VCaP (cell line): ENCODE data around the gene FBXO42.
A peak's percentile ranks its signal among the peaks of the same experiment; 100 is the strongest.

ENCODE experiments used
- H3K27ac ChIP-seq: fragments of 450-650 bp; 2 replicates; pipeline ENCODE4 v1.5.1; 2017
- CTCF ChIP-seq: fragments of 450-650 bp; conservative IDR thresholded peaks from 2 replicates; pipeline ENCODE4 v1.5.1; 2017; ENCODE audit warnings: mild to moderate bottlenecking, moderate library complexity

Gene FBXO42

DNA sequence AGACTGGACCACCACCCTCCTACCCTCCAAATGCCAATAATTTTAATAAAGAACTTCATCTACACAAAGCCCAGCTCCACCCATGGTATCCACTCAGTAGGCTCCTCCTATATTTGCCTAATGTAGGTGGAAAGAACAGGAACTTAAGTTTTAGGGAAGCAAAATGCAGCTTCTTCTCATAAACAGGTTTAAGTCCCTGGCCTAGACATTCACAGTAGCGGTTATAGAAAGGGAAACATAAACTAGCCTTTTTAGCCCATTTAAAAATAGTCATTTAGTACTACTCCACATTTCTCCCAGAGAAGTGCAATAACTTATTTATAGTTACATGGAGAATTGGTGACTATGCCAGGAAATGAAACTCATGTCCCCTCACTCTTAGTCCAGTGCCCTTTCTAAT, 58.7 kb downstream of the FBXO42 start:
- no peak for TF ChIP-seq CTCF
- no peak overlapping the region for H3K27ac ChIP-seq

- no peak overlapping the region for H3K27ac ChIP-seq
- no peak for TF ChIP-seq CTCF
Measured at GRCh38 chr1:16292739-16293138, 59.5 kb downstream of the FBXO42 start.

- no peak overlapping the region for H3K27ac ChIP-seq
- peak; percentile 48 for TF ChIP-seq CTCF
Measured at GRCh38 chr1:16289959-16290358, 62.3 kb downstream of the FBXO42 start.

DNA sequence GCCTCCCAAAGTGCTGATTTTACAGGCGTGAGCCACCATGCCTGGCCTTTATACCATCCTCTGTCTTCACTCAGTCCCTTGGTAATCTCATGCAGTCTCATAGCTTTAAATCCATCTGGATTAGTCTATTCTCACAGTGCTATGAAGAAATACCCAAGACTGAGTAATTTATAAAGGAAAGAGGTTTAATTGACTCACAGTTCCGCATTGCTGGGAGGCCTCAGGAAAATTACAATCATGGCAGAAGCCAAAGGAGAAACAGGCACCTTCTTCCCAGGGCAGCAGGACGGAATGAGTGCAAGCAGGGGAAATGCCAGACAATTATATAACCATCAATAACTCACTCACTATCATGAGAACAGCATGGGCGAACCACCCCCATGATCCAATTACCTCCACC, 66.2 kb downstream of the FBXO42 start:
- TF ChIP-seq CTCF = no peak
- H3K27ac ChIP-seq = no peak overlapping the region

- no peak overlapping the region for H3K27ac ChIP-seq
- TF ChIP-seq CTCF = no peak
Measured at GRCh38 chr1:16281765-16282164, 70.5 kb downstream of the FBXO42 start.

DNA sequence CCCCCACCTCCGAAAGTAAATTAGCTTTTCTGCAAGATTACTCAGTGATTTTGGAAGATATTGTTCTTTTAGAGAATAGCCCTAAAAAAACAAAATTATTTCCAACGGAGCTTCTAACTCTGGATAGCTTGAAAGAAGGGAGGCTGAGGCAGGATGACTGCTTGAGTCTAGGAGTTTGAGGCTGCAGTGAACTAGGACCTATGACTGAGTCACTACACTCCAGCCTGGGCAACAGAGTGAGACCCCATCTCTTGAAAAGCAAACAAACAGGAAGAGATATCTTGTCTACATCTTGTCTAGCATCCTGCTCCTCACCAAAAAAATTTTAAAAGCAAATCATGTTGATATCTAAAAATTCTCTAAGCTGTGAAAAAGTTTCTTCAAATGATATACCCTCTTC, 73.1 kb downstream of the FBXO42 start:
- H3K27ac ChIP-seq = no peak overlapping the region
- TF ChIP-seq CTCF = no peak

GRCh38 chr1:16276302-16277030, 75.8 kb downstream of the FBXO42 start:
- TF ChIP-seq CTCF = no peak
- H3K27ac ChIP-seq = no peak overlapping the region
